SK-N-SH (cell line): ENCODE measurements around the gene CEP41. TPM values are rescaled to one million over a fixed set of nuclear protein-coding genes. Genes with fewer than 3 reads are reported as not detected.

Experiments
- CTCF ChIA-PET: fragments of 300-600, 350-600 bp; formaldehyde crosslinking; extraction: SDS; loops from one replicate; lab custom pipeline; 2021; lab: Yijun Ruan, JAX
- POLR2A ChIA-PET: fragments of 350-600 bp; sonication (Branson Sonifier 250); formaldehyde crosslinking; extraction: SDS; loops from one replicate; lab custom pipeline; 2020; ENCODE audit warnings: antibody characterized with exemption, inconsistent platforms; lab: Yijun Ruan, JAX
- DNase-seq: peaks from one replicate; pipeline ENCODE4 v3.0.0; 2012
- H2AFZ ChIP-seq: fragments of 200-600 bp; sonication (generic); 2 replicates; pipeline ENCODE4 v1.8.1; 2016; ENCODE audit warnings: antibody characterized with exemption, mild to moderate bottlenecking, low read depth
- H3F3A ChIP-seq: fragments of 200-600 bp; sonication (generic); replicated peaks from 2 replicates; pipeline ENCODE3; 2016; ENCODE audit warnings: antibody characterized with exemption, mild to moderate bottlenecking; ENCODE audit not compliant: insufficient read depth
- H3K27ac ChIP-seq, 2 experiments: fragments of 200-500 bp in 1 of 2; fragments of 200-600 bp in 1 of 2; sonication (Bioruptor generic) in 1 of 2; sonication (generic), shearing (Covaris generic) in 1 of 2; 2 replicates each; pipeline versions ENCODE4 v1.5.1 to v1.6.1; 2014 to 2016; ENCODE audit warnings: low read depth in 2 of 2, inconsistent platforms in 1 of 2, low read length in 1 of 2, mild to moderate bottlenecking in 1 of 2, mixed read lengths in 1 of 2
- H3K27me3 ChIP-seq: fragments of 200-600 bp; sonication (generic), shearing (Covaris generic); 2 replicates; pipeline ENCODE4 v1.6.1; 2016; ENCODE audit warnings: mixed run types; ENCODE audit not compliant: insufficient read depth
- H3K36me3 ChIP-seq, 2 experiments: fragments of 200-500 bp in 1 of 2; fragments of 200-600 bp in 1 of 2; sonication (Bioruptor generic) in 1 of 2; sonication (generic) in 1 of 2; replicated peaks in 1 of 2; 2 replicates each; pipeline versions ENCODE3 to v1.5.1; 2014 to 2016; ENCODE audit warnings: low read length in 1 of 2, mild to moderate bottlenecking in 1 of 2; ENCODE audit not compliant: insufficient read depth in 2 of 2, control insufficient read depth in 1 of 2
- H3K4me1 ChIP-seq, 2 experiments: fragments of 200-500 bp in 1 of 2; fragments of 200-600 bp in 1 of 2; sonication (Bioruptor generic) in 1 of 2; sonication (generic), shearing (Covaris generic) in 1 of 2; 2 replicates each; pipeline versions ENCODE4 v1.5.1 to v1.6.1; 2014 to 2016; ENCODE audit warnings: low read depth in 1 of 2, low read length in 1 of 2, mixed run types in 1 of 2; ENCODE audit not compliant: insufficient read depth in 2 of 2, control insufficient read depth in 1 of 2
- H3K4me2 ChIP-seq: fragments of 200-600 bp; sonication (generic), shearing (Covaris generic); 2 replicates; pipeline ENCODE4 v1.6.1; 2017; ENCODE audit warnings: mixed run types
- H3K4me3 ChIP-seq, 2 experiments: fragments of 200-500 bp in 1 of 2; fragments of 200-600 bp in 1 of 2; sonication (Bioruptor generic) in 1 of 2; sonication (generic), shearing (Covaris generic) in 1 of 2; 2 replicates each; pipeline versions ENCODE4 v1.5.1 to v1.8.1; 2014 to 2016; ENCODE audit warnings: low read depth in 2 of 2, inconsistent platforms in 1 of 2, low read length in 1 of 2, mild to moderate bottlenecking in 1 of 2, mixed read lengths in 1 of 2, moderate library complexity in 1 of 2
- H3K79me2 ChIP-seq: fragments of 200-600 bp; sonication (generic); 2 replicates; pipeline ENCODE4 v1.8.1; 2017; ENCODE audit warnings: mild to moderate bottlenecking; ENCODE audit not compliant: insufficient read depth
- H3K9ac ChIP-seq: fragments of 200-600 bp; sonication (generic); 2 replicates; pipeline ENCODE4 v1.6.1; 2017; ENCODE audit warnings: mixed run types
- H3K9me2 ChIP-seq: fragments of 200-600 bp; sonication (generic); 2 replicates; pipeline ENCODE4 v1.6.1; 2017; ENCODE audit warnings: mixed run types
- H3K9me3 ChIP-seq: fragments of 200-600 bp; sonication (generic); 2 replicates; pipeline ENCODE4 v1.6.1; 2017; ENCODE audit warnings: mixed run types, mild to moderate bottlenecking, moderate library complexity
- H4K20me1 ChIP-seq: fragments of 200-600 bp; sonication (generic); 2 replicates; pipeline ENCODE4 v1.6.1; 2017; ENCODE audit warnings: mild to moderate bottlenecking, mixed run types; ENCODE audit not compliant: insufficient read depth
- CHD2 ChIP-seq: fragments of 150-350 bp; IDR thresholded peaks from 2 replicates; pipeline ENCODE4 v1.6.1; 2018; ENCODE audit warnings: low read length; ENCODE audit not compliant: partially characterized antibody
- JUND ChIP-seq: IDR thresholded peaks from 2 replicates; pipeline ENCODE4 v1.4.0; 2012
- MXI1 ChIP-seq: IDR thresholded peaks from 2 replicates; pipeline ENCODE4 v1.6.1; 2012; ENCODE audit warnings: mild to moderate bottlenecking, low read depth, low read length, improper control_type of control experiment
- NFIC ChIP-seq: IDR thresholded peaks from 2 replicates; pipeline ENCODE4 v1.4.0; 2012; ENCODE audit warnings: borderline replicate concordance
- RFX5 ChIP-seq: IDR thresholded peaks from 2 replicates; pipeline ENCODE4 v1.6.1; 2012; ENCODE audit warnings: mild to moderate bottlenecking, improper control_type of control experiment, low read length
- TAF1 ChIP-seq: IDR thresholded peaks from 2 replicates; pipeline ENCODE4 v1.6.1; 2012; ENCODE audit warnings: low read depth, mild to moderate bottlenecking, low read length, moderate library complexity, borderline replicate concordance
- YY1 ChIP-seq: IDR thresholded peaks from 2 replicates; pipeline ENCODE4 v1.4.0; 2012; ENCODE audit warnings: low read depth, mild to moderate bottlenecking
- WGBS: methylation state at CpG from one replicate; pipeline ENCODE4 v1.1.6; 2017; ENCODE audit warnings: low lambda C conversion rate; 5-methylcytosine and 5-hydroxymethylcytosine counted together
- polyA plus RNA-seq, 3 experiments: library from polyadenylated mRNA; depleted of rRNA; stranded (reverse); fragments of >200 nt; gene quantifications; 2 replicates each; pipeline ENCODE4 v1.2.3, GENCODE V29; 2012
- TF ChIP-seq, protein P1 (sequence below): IDR thresholded peaks from 2 replicates; pipeline ENCODE4 v1.4.0; 2012; ENCODE audit warnings: low read depth, borderline replicate concordance
- TF ChIP-seq, protein P2 (sequence below): fragments of 200-600 bp; sonication (generic); IDR thresholded peaks from 2 replicates; pipeline ENCODE4 v1.6.1; 2017; ENCODE audit warnings: antibody characterized with exemption, mild to moderate bottlenecking, moderate library complexity
- TF ChIP-seq, protein P3 (sequence below): IDR thresholded peaks from 2 replicates; pipeline ENCODE4 v1.4.0; 2012; ENCODE audit warnings: low read depth

CEP41 gene
- polyA plus RNA-seq, 1 of the 3 experiments (the other 2 are of a cell fraction), result 20.9 TPM

DNA sequence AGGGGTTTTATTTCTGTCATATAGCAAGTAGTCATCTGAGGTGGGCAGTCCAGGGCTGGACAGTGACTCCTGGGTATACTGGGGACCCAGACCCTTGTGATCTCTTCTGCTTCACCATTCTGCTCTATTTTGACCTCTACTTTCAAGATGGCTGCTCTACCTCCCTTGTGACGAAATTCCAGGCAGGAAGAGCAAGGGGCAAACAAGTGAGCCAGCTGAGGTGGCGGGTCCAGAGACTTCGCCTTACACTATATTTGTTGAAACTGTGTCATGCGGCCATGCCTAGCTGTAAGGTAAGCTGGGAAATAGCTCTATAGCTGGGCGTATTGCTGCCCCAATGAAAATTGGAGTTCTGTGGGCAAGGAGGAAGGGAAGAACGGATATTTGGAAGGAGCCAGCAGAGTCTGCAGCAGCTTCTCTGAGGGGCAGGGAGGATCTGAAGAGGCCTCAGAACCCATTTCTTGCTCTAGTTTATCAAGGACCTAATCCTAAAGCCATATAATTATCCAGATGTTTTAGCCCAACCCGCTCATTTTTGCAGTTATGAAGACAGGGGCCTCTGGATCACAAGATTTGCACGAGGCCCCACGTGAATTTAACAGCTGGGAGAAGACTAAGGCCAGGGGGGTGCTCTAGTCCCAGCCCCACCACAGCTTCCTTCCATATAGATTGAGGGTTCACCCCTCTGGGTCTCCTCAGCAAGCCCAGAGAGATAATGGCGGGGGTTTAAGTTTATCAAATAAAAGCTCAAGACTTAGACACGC is 68.2 kb downstream of the CEP41 start:
- no peaks in the 10 kb centered on the region for H4K20me1 ChIP-seq
- peak overlapping the region; percentile 80 to 88 for H3K27ac ChIP-seq
- no peaks in the 10 kb centered on the region for H3K79me2 ChIP-seq
- TF ChIP-seq TAF1 (no peak), YY1 (no peak), JUND (no peak), MXI1 (no peak), RFX5 (no peak)
- TF ChIP-seq, protein P1, sequence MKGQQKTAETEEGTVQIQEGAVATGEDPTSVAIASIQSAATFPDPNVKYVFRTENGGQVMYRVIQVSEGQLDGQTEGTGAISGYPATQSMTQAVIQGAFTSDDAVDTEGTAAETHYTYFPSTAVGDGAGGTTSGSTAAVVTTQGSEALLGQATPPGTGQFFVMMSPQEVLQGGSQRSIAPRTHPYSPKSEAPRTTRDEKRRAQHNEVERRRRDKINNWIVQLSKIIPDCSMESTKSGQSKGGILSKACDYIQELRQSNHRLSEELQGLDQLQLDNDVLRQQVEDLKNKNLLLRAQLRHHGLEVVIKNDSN, result no peak
- TF ChIP-seq, protein P2, sequence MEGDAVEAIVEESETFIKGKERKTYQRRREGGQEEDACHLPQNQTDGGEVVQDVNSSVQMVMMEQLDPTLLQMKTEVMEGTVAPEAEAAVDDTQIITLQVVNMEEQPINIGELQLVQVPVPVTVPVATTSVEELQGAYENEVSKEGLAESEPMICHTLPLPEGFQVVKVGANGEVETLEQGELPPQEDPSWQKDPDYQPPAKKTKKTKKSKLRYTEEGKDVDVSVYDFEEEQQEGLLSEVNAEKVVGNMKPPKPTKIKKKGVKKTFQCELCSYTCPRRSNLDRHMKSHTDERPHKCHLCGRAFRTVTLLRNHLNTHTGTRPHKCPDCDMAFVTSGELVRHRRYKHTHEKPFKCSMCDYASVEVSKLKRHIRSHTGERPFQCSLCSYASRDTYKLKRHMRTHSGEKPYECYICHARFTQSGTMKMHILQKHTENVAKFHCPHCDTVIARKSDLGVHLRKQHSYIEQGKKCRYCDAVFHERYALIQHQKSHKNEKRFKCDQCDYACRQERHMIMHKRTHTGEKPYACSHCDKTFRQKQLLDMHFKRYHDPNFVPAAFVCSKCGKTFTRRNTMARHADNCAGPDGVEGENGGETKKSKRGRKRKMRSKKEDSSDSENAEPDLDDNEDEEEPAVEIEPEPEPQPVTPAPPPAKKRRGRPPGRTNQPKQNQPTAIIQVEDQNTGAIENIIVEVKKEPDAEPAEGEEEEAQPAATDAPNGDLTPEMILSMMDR, result no peak
- TF ChIP-seq, all 33 proteins: peak for 0
- H3K9me2 ChIP-seq, result no peaks in the 10 kb centered on the region
- H3K4me2 ChIP-seq, result peak overlapping the region; percentile 9; the same call in 1 of the 2 replicates
- H3K36me3 ChIP-seq, result no peaks in the 10 kb centered on the region
- WGBS, result 92% methylated on average over 11 of the region's 11 CpGs
- H3K9ac ChIP-seq, result peak overlapping the region; percentile 40
- no peak overlapping the region for H3K4me3 ChIP-seq
- H3K27me3 ChIP-seq, result no peaks in the 10 kb centered on the region
- ChIA-PET CTCF (interaction anchor here (0.8 to 0.9 kb wide), 2 partner anchors 18 to 25 kb away, joined by 3 read pairs; no protein-coding TSS in a partner anchor), POLR2A (no interaction called here)
- H3K4me1 ChIP-seq, result peaks cover 39 to 44% of the 10 kb centered on the region in 2 experiments
- peaks cover 10% of the 10 kb centered on the region for H3F3A ChIP-seq
- DNase-seq, result no peak
- peak overlapping the region; percentile 73; the same call in 1 of the 2 replicates for H2AFZ ChIP-seq
- no peaks in the 10 kb centered on the region for H3K9me3 ChIP-seq

DNA sequence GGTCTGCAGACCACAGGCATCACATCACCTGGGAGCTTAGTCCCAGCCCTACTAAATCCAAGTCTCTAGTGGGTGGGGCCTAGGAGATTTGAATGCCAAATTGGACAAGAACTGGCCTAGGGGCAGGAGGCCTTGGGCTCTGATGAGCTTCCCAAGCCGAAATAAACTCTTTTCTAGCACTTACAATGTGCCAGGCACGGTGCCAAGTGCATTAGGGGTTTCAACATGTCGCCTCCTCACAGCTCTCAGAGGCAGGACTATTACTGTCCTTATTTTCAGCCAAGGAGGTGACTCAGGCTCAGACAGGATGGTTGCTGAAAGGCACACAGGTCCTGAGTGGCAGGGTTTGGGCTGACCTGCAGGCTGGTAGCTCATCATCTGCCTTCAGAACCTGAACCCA is 69.8 kb downstream of the CEP41 start:
- Histone ChIP-seq H3K4me3 (no peak overlapping the region), H3K4me1 (peaks cover 49 to 59% of the 10 kb centered on the region in 2 experiments), H3K9me2 (no peaks in the 10 kb centered on the region), H3K4me2 (no peak overlapping the region), H3K9ac (no peak overlapping the region), H3K79me2 (no peaks in the 10 kb centered on the region), H2AFZ (no peak overlapping the region), H3K27me3 (no peaks in the 10 kb centered on the region), H3F3A (peaks cover 10% of the 10 kb centered on the region), H3K9me3 (no peaks in the 10 kb centered on the region), H4K20me1 (no peaks in the 10 kb centered on the region), H3K36me3 (no peaks in the 10 kb centered on the region), H3K27ac (no peak overlapping the region)
- WGBS, result 74% methylated on average over 3 of the region's 3 CpGs
- ChIA-PET CTCF (interaction anchor here (0.6 to 1.3 kb wide), 3 partner anchors 9 to 34 kb away, joined by 3 read pairs; no protein-coding TSS in a partner anchor), POLR2A (no interaction called here)
- no peak for DNase-seq
- TF ChIP-seq, protein P3, sequence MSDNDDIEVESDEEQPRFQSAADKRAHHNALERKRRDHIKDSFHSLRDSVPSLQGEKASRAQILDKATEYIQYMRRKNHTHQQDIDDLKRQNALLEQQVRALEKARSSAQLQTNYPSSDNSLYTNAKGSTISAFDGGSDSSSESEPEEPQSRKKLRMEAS, result no peak
- no peak for TF ChIP-seq CHD2
- TF ChIP-seq NFIC, result peak; percentile 24; the same call in 1 of the 2 replicates
